Activated CD4-positive, alpha-beta T cell treated with anti-CD3 and anti-CD28 coated beads, Interleukin-2, amount 10 ng/mL, durations not matched to agents 7 days and 5 days (primary cell): Measurements from ENCODE around the gene INF2. TPM values are rescaled to one million over a fixed set of nuclear protein-coding genes. Genes with fewer than 3 reads are reported as not detected.

Source experiments
- CTCF ChIA-PET: fragments of 350-600 bp; sonication (Branson Sonifier 250); formaldehyde crosslinking; loops from one replicate; lab custom pipeline; 2021; ENCODE audit warnings: antibody characterized with exemption; lab: Charles Lee
- POLR2A ChIA-PET: fragments of 350-600 bp; sonication (Branson Sonifier 250); formaldehyde crosslinking; loops from one replicate; lab custom pipeline; 2021; ENCODE audit warnings: antibody characterized with exemption; lab: Charles Lee
- DNase-seq: peaks from one replicate; pipeline ENCODE4 v3.0.0-alpha.2; 2020
- H3K27ac Mint-ChIP-seq: one replicate; pipeline ENCODE4 v1.8.0; 2021; ENCODE audit warnings: mild to moderate bottlenecking, moderate library complexity, mixed read lengths
- H3K27me3 Mint-ChIP-seq: one replicate; pipeline ENCODE4 v1.8.0; 2021; ENCODE audit warnings: mixed read lengths
- H3K36me3 Mint-ChIP-seq: one replicate; pipeline ENCODE4 v1.8.0; 2021; ENCODE audit warnings: low read depth, mixed read lengths
- H3K4me1 Mint-ChIP-seq: one replicate; pipeline ENCODE4 v1.8.0; 2021; ENCODE audit warnings: mixed read lengths
- H3K4me3 Mint-ChIP-seq: one replicate; pipeline ENCODE4 v1.8.0; 2021; ENCODE audit warnings: mild to moderate bottlenecking, moderate library complexity, mixed read lengths
- H3K9me3 Mint-ChIP-seq: one replicate; pipeline ENCODE4 v1.8.0; 2021; ENCODE audit warnings: mixed read lengths
- total RNA-seq, 2 experiments: library from RNA; stranded (reverse); gene quantifications; one replicate each; pipeline ENCODE4 v1.2.3, GENCODE V29; 2021

The INF2 gene
- total RNA-seq, 2 experiments from 2014 or later = 163 to 171 TPM

DNA sequence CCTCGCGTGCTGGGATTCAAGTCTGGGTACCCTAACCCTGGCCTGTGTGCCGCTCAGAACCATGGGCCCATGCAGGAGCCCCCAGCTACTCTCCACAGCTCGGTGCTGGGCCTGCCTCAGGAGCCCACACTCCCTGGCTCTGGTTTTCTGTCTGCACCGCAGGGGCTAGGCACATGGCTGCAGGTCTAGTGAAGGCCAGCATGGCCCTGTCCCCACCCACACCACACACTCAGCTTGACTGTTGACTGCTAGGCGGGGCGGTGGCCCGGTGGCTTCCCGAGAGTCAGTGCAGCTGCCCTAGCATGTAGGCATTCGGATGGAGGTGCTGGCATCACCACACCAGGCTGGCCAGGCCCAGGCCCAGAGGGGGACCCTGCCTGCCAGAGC, 7.9 kb downstream of the INF2 start:
- Mint-ChIP-seq H3K4me1 (peaks cover 42% of the 10 kb centered on the region), H3K36me3 (peaks cover 15% of the 10 kb centered on the region), H3K9me3 (no peaks in the 10 kb centered on the region), H3K4me3 (no peak overlapping the region), H3K27ac (peak overlapping the region; percentile 31), H3K27me3 (no peaks in the 10 kb centered on the region)
- CTCF ChIA-PET = interaction anchor here (1.0 to 1.2 kb wide), 3 partner anchors 10 to 20 kb away, joined by 3 to 4 read pairs (median 3); no protein-coding TSS in a partner anchor
- POLR2A ChIA-PET = no interaction called here
- DNase-seq = no peak

DNA sequence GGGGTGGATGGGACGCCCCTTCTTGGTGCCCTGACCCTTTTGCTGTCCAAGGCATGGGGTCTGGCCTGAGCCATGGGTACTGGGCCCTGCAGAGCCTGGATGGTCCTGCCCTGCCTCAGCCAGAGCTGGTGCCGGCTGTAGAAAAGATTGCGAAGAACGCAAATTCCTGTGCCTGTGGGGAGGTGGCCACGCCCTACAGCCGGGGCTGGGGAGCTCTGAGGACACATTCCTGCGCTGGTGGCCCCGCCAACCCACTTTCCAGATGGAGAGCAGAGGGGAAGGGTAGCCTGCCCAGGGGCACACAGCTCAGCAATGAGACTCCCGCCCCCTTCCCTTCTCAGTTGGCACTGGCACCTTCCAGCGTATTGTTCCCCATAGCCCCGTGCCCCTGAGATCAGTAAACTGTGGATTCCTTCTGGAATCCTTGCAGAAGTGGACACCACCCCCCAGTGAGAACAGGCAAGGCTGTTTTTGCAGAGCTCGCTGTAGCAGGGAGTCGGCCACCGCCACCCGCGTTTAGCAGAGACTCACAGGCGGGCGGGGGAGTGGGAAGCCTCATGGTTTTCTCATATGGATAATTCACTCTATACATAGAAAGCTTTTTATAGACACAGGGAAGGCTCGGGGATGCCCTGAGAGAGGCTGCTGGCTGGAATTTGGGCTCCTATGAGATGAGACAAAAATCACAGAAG, 8.6 kb downstream of the INF2 start:
- Mint-ChIP-seq H3K27ac (peak overlapping the region; percentile 5), H3K27me3 (no peaks in the 10 kb centered on the region), H3K4me1 (peaks cover 38% of the 10 kb centered on the region), H3K36me3 (peaks cover 15% of the 10 kb centered on the region), H3K9me3 (no peaks in the 10 kb centered on the region), H3K4me3 (no peak overlapping the region)
- ChIA-PET POLR2A (no interaction called here), CTCF (interaction anchor here (1.2 kb wide), 1 partner anchor 11 kb away, joined by 3 read pairs; no protein-coding TSS in a partner anchor)
- DNase-seq = no peak

DNA sequence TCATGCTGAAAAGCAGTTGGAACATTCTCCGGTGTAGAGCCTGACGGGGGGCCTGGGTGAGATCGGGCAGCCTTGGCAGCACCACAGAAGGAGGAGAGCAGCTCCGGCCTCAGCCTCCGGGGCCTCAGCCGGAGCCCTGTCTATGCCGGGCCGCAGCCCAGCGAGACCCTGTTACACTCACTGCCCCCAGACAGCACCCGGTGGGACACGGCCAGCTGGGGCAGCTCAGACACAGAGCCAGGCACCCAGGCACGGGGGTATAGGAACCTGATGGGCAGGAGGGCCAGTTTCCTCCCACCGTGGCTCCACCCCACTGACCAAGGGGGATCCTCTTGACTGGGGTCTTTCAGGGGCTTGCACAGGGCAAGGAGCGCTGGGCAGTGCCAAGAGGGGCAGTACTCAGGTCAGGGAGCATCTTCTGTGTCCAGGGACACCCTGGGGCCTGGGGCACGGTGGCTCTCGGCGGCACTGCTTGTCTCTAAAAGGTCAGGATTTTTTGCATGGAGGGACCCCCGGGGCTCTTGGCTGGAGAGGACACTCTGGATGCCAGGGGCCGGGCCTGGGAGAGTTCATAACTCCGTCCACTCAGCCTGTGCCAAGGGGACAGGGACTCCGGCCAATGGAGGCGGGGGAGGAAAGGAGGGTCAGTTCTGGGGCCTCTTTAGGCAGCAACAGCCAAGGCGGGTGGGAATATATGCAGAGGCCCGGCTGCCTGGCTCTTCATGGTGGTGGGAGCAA, 9.4 kb downstream of the INF2 start:
- H3K4me1 Mint-ChIP-seq = peaks cover 35% of the 10 kb centered on the region
- H3K36me3 Mint-ChIP-seq = peaks cover 14% of the 10 kb centered on the region
- ChIA-PET CTCF (no interaction called here), POLR2A (no interaction called here)
- H3K4me3 Mint-ChIP-seq = no peak overlapping the region
- no peaks in the 10 kb centered on the region for H3K9me3 Mint-ChIP-seq
- peak overlapping the region; percentile 25 for H3K27ac Mint-ChIP-seq
- no peak for DNase-seq
- H3K27me3 Mint-ChIP-seq = no peaks in the 10 kb centered on the region

DNA sequence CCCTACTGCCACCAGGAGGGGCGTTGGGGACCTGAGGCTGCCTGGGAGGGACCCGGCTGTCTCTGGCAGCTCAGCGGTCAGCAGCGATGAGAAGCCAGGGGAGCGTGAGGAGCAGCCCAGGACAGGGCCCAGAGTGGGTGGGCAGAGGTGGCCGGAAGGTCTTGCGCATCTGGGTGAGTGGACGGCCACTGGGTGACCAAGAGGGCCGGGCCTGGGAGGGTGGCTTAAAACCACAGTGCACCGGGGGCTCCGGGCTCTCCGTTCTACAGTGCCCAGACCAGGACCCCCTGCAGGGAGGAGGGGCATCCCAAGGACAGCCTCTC, 10.0 kb downstream of the INF2 start:
- Mint-ChIP-seq H3K36me3 (peaks cover 19% of the 10 kb centered on the region), H3K4me3 (no peak overlapping the region), H3K27ac (peak overlapping the region; percentile 19), H3K4me1 (peaks cover 30% of the 10 kb centered on the region), H3K27me3 (no peaks in the 10 kb centered on the region), H3K9me3 (no peaks in the 10 kb centered on the region)
- ChIA-PET CTCF (no interaction called here), POLR2A (no interaction called here)
- DNase-seq = no peak

DNA sequence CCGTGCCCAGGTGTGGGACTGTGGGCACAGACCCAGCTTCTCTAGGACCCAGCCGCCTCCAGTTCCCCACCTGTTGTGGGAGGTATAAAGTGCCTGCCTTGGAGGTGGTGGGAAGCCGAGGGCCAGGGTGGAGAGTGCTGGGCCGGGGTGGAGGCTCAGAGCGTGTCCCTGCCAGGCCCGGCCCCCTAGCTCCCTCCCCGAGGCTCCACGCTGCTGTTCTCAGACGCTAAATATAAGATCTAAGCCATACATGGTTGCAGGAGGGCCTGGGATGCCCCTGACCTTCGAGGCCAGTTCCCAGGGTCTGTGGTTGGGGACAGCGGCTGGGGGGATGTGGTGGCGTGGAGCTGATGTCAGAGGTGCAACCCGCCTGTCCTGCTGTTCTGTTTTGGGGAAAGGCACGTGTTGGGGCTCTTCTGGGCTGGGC, 10.8 kb downstream of the INF2 start:
- Mint-ChIP-seq H3K27me3 (no peaks in the 10 kb centered on the region), H3K4me1 (peaks cover 22% of the 10 kb centered on the region), H3K9me3 (no peaks in the 10 kb centered on the region), H3K27ac (peak overlapping the region; percentile 31), H3K4me3 (no peak overlapping the region), H3K36me3 (peaks cover 19% of the 10 kb centered on the region)
- CTCF ChIA-PET = no interaction called here
- POLR2A ChIA-PET = no interaction called here
- DNase-seq = no peak

DNA sequence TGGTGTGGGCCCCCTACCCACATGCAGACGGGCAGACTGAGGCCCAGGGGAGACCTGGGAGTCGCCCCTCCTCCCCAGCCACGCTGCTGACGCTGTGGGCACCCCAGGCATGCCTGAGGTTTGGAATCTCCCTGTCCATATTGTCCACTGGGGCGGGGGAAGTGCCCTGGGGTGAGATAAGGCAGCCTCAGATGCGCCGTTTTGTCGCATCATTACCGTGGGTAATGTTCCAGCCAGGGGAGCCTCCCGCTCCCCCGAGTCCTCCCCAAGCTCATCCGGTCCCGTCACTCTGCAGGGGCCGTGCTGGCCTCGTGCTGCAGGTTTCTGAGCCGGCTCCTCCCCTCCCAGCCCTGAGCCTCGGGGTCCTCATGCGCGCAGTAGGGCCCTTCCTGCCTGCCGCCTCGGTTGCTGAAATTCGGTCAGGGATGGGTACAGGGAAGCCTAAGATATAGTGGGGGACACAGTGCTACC, 11.4 kb downstream of the INF2 start:
- H3K27me3 Mint-ChIP-seq = no peaks in the 10 kb centered on the region
- H3K36me3 Mint-ChIP-seq = peaks cover 16% of the 10 kb centered on the region
- ChIA-PET CTCF (no interaction called here), POLR2A (no interaction called here)
- no peaks in the 10 kb centered on the region for H3K9me3 Mint-ChIP-seq
- peaks cover 16% of the 10 kb centered on the region for H3K4me1 Mint-ChIP-seq
- no peak overlapping the region for H3K4me3 Mint-ChIP-seq
- H3K27ac Mint-ChIP-seq = peak overlapping the region; percentile 31
- no peak for DNase-seq

DNA sequence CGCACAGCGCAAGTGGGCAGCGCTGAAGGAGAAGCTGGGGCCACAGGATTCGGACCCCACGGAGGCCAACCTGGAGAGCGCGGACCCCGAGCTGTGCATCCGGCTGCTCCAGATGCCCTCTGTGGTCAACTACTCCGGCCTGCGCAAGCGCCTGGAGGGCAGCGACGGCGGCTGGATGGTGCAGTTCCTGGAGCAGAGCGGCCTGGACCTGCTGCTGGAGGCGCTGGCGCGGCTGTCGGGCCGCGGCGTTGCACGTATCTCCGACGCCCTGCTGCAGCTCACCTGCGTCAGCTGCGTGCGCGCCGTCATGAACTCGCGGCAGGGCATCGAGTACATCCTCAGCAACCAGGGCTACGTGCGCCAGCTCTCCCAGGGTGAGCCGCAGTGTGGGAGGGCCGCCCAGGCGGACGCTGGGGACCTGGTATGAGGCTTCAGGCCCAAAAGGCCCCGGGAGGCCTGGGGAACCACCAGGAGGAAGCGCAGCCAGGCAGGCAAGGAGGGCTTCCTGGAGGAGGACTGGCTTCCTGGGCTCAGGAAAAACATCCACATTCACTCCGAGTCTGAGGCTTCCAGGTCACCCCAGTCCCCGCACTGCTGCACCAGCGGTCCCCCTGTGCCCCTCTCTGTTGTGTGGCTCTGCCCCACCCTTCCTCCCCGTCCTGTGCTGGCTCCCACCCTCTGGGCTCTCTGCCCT, 12.1 kb downstream of the INF2 start:
- H3K36me3 Mint-ChIP-seq = peaks cover 12% of the 10 kb centered on the region
- POLR2A ChIA-PET = no interaction called here
- H3K27ac Mint-ChIP-seq = peak overlapping the region; percentile 46
- peaks cover 9% of the 10 kb centered on the region for H3K4me1 Mint-ChIP-seq
- CTCF ChIA-PET = interaction anchor here (1.2 kb wide), 1 partner anchor 10 kb away, joined by 4 read pairs; no protein-coding TSS in a partner anchor
- DNase-seq = no peak
- no peaks in the 10 kb centered on the region for H3K27me3 Mint-ChIP-seq
- H3K4me3 Mint-ChIP-seq = no peak overlapping the region
- no peaks in the 10 kb centered on the region for H3K9me3 Mint-ChIP-seq

DNA sequence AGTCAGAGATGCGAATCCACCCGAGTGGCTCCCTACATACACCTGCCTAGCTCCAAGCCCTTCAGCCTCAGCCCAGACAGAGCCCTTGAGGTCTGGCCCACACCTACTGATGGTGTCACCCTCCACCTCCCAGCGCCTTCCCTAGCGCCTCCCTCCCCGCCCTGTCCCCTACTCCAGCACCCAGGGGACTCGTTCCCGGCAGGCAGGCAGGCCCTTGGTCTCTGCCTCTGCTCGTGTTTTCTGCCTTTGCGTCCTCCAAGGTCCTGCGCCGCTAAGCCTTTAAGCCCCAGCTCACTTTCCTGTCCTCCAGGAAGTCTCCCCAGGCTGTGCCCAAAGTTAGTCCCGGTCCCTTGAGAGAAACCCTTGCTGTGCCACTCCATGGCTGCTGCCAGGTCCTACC, 12.7 kb downstream of the INF2 start:
- H3K27me3 Mint-ChIP-seq = no peaks in the 10 kb centered on the region

DNA sequence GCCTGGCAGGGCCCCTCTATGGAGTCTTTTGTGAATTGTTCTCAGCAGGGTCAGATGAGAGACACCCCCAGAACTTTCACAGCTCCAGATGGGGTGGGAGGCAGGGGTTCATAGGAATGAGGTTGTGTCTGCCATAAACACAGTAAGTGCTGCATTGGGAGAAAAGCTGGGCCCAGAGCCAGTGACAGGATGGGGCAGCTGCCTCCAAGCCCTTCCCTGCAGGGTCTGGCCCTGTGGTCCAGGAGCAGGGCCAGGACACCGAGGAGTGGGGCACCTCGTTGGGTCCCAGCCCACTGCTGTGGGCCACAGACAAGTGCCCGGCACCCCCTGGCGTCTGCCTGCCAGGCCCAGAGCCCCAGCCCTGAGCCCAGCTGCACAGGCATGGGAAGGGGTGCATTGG, 13.3 kb downstream of the INF2 start:
- Mint-ChIP-seq H3K9me3 (no peaks in the 10 kb centered on the region), H3K36me3 (peaks cover 12% of the 10 kb centered on the region), H3K4me1 (peaks cover 6% of the 10 kb centered on the region), H3K27ac (no peak overlapping the region), H3K4me3 (no peak overlapping the region), H3K27me3 (no peaks in the 10 kb centered on the region)
- DNase-seq = no peak
- CTCF ChIA-PET = interaction anchor here (0.6 to 2.3 kb wide), 3 partner anchors 9 to 21 kb away, joined by 3 to 6 read pairs (median 4); no protein-coding TSS in a partner anchor
- POLR2A ChIA-PET = no interaction called here

More for the DNA sequence above, 12.7 kb downstream of the INF2 start:
- H3K4me3 Mint-ChIP-seq = no peak overlapping the region
- H3K9me3 Mint-ChIP-seq = no peaks in the 10 kb centered on the region
- ChIA-PET POLR2A (no interaction called here), CTCF (interaction anchor here (1.2 kb wide), 1 partner anchor 9 kb away, joined by 4 read pairs; no protein-coding TSS in a partner anchor)
- H3K36me3 Mint-ChIP-seq = peaks cover 12% of the 10 kb centered on the region
- H3K27ac Mint-ChIP-seq = peak overlapping the region; percentile 46
- H3K4me1 Mint-ChIP-seq = peaks cover 9% of the 10 kb centered on the region
- no peak for DNase-seq

DNA sequence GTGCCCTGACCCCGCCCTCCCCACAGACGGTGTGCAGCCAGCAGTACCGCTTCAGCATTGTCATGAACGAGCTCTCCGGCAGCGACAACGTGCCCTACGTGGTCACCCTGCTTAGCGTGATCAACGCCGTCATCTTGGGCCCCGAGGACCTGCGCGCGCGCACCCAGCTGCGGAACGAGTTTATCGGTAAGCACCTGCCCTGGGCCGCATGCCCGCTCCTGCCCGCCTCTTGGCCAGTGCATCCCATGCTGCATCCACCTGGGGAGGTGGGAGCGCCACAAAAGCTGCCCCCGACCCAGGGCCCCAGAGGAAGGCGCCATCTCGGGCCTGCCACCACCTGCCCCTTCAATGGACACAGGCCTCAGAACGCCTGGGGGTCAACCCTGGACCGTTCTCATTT, 13.9 kb downstream of the INF2 start:
- Mint-ChIP-seq H3K27ac (no peak overlapping the region), H3K4me3 (no peak overlapping the region), H3K36me3 (peaks cover 10% of the 10 kb centered on the region), H3K4me1 (peaks cover 3% of the 10 kb centered on the region), H3K27me3 (no peaks in the 10 kb centered on the region), H3K9me3 (no peaks in the 10 kb centered on the region)
- CTCF ChIA-PET = interaction anchor here (2.3 kb wide), 1 partner anchor 19 kb away, joined by 6 read pairs; no protein-coding TSS in a partner anchor
- POLR2A ChIA-PET = no interaction called here
- no peak for DNase-seq

DNA sequence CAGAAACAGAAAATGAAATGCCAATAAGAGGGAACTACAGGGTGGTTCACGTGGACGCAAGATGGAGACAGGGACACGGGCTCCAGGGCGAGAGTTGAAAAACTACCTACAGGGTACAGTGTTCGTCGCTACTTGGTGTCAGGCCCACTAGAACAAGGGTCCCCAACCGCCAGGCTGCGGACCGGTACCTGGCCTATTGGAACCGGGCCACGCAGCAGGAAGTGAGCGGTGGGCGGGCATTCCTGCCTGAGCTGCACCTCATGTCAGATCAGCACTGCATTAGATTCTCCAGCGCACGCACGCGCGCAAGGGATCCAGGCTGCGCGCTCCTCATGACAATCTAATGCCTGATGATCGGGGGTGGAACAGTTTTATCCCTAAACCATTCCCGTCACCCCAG, 14.8 kb downstream of the INF2 start:
- ChIA-PET CTCF (interaction anchor here (2.3 kb wide), 1 partner anchor 20 kb away, joined by 6 read pairs; no protein-coding TSS in a partner anchor), POLR2A (no interaction called here)
- no peaks in the 10 kb centered on the region for H3K9me3 Mint-ChIP-seq
- H3K27ac Mint-ChIP-seq = no peak overlapping the region
- peaks cover 3% of the 10 kb centered on the region for H3K4me1 Mint-ChIP-seq
- H3K36me3 Mint-ChIP-seq = peaks cover 10% of the 10 kb centered on the region
- H3K27me3 Mint-ChIP-seq = no peaks in the 10 kb centered on the region
- no peak for DNase-seq
- no peak overlapping the region for H3K4me3 Mint-ChIP-seq

DNA sequence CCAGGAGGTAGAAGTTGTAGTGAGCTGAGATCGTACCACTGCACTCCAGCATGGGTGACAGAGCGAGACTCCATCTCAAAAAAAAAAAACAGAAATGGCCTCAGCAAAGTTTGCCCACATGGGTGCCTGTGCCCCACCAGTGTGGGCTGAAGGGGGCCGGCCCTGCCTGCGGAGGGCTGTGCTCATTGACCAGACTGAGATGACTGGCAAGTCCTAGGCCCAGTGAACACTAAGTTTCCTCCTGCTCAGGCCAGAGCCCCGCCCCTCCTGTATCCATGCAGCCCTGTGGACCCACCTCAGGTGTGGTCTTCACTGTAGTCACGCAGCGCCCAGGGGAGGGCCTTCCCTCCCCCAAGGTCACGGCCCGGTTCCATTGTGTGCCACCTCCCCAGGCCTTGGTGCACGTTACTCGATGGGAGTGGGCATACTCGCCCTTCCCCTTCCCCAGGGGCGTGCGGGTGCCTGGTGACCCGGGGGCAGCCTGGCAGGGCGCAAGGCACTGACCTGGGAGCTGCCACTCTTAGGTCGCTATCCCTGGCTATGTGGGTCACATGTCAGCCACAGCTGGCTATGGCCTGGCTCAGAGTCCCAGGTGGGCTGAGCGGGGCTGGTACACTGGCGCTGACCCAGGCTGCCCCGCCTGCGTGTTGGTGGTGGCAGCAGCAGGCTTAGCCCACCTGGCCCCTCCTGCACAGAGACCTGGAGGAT, 16.1 kb downstream of the INF2 start:
- Mint-ChIP-seq H3K4me3 (no peak overlapping the region), H3K27me3 (no peaks in the 10 kb centered on the region), H3K27ac (no peak overlapping the region), H3K9me3 (no peaks in the 10 kb centered on the region), H3K36me3 (peaks cover 14% of the 10 kb centered on the region), H3K4me1 (peaks cover 3% of the 10 kb centered on the region)
- no peak for DNase-seq
- ChIA-PET CTCF (interaction anchor here (1.4 to 1.6 kb wide), 2 partner anchors 16 to 50 kb away, joined by 3 to 4 read pairs; no protein-coding TSS in a partner anchor), POLR2A (no interaction called here)
